B cell (primary cell): Measurements from ENCODE around the gene ARHGAP45.

Source experiments
- EZH2 ChIP-seq: IDR thresholded peaks from 2 replicates; pipeline ENCODE4 v1.6.1; 2012; ENCODE audit warnings: borderline replicate concordance, low read depth, mild to moderate bottlenecking, moderate library complexity, low read length; ENCODE audit not compliant: insufficient read depth, poor library complexity, severe bottlenecking
- TF ChIP-seq, protein P1 (sequence below): fragments of 200-600 bp; IDR thresholded peaks from one replicate; pipeline ENCODE4 v1.8.0; 2022; ENCODE audit warnings: antibody characterized with exemption, mild to moderate bottlenecking

DNA sequence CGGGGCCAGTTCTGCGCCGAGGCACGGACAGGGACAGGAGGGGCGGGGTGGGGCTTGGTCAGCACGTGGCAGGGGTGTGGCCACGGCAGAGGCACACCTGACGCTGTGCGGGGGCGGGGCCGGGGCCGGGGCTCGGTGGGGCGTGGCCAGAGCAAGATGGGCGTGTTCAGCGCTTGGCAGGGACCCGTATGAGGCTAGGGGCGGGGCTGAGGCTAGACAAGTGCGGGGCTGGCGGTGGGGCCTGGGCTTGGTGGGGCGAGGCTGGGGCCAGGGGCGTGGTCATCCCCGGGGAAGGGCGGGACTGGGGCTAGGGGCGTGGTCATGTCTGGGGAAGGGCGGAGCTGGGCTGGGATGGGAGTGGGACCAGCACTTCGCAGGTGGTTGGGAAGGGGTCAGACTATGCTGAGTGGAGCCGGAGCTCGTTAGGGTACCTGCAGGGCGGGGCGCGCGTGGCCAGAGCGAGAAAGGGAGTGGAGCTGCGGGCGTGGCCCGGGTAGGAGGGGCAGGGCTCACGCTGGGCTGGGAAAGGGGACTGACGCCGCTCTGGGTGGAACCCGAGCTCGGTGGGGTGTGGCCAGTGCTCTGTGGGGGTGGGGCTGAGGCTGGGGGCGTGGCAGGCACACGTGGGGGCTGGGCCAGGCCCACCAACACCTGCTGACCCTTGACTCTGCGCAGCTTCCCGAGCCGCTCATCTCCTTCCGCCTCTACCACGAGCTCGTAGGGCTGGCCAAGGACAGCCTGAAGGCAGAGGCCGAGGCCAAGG is 15.4 kb downstream of the ARHGAP45 start:
- TF ChIP-seq, protein P1, sequence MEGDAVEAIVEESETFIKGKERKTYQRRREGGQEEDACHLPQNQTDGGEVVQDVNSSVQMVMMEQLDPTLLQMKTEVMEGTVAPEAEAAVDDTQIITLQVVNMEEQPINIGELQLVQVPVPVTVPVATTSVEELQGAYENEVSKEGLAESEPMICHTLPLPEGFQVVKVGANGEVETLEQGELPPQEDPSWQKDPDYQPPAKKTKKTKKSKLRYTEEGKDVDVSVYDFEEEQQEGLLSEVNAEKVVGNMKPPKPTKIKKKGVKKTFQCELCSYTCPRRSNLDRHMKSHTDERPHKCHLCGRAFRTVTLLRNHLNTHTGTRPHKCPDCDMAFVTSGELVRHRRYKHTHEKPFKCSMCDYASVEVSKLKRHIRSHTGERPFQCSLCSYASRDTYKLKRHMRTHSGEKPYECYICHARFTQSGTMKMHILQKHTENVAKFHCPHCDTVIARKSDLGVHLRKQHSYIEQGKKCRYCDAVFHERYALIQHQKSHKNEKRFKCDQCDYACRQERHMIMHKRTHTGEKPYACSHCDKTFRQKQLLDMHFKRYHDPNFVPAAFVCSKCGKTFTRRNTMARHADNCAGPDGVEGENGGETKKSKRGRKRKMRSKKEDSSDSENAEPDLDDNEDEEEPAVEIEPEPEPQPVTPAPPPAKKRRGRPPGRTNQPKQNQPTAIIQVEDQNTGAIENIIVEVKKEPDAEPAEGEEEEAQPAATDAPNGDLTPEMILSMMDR = no peak
- no peak for TF ChIP-seq EZH2
